OCI-LY1 (cell line): ENCODE data around the gene EMILIN1.

Source experiments
- CTCF ChIP-seq: fragments of 200-600 bp; sonication (generic), shearing (Covaris generic); IDR thresholded peaks from 2 replicates; pipeline ENCODE4 v1.5.1; 2017; ENCODE audit warnings: mild to moderate bottlenecking, antibody characterized with exemption, low read length, moderate library complexity, mixed read lengths
- EZH2 ChIP-seq: fragments of 200-600 bp; sonication (generic), shearing (Covaris generic); IDR thresholded peaks from 2 replicates; pipeline ENCODE4 v1.8.0; 2017; ENCODE audit warnings: borderline replicate concordance, mixed run types, mild to moderate bottlenecking, antibody characterized with exemption, low read length, moderate library complexity, mixed read lengths

GRCh38 chr2:27065128-27065527 lies 13.3 kb upstream of the EMILIN1 start:
- TF ChIP-seq CTCF (no peak), EZH2 (no peak)
